HG02623 (cell line): ENCODE measurements around the gene ABI1.

Experiments used
- ATAC-seq: cut with Tn5 transposase; IDR thresholded peaks from one replicate; pipeline ENCODE4 v1.9.1; 2021; ENCODE audit warnings: moderate library complexity; ENCODE audit not compliant: unreplicated experiment

Gene ABI1

GRCh38 chr10:26721561-26721960 is 139.2 kb downstream of the ABI1 start:
- ATAC-seq, result no peak

DNA sequence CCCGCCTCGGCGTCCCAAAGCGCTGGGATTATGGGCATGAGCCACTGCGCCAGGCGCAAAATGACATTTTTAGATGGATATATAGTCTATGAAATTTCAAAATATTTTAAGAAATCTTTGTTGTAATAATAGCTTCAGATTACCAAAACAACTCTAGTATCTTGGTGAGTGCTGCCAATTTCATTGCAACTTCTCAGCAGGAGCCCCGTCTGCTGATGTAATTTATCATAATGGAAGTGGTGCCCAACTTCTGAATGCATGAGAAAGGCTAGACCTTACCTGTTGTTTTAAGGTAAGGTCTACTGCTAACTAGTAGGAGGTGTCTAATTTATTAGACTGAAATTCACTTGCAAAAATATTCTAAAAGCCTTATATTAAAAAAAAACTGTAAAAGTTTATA is 143.3 kb downstream of the ABI1 start:
- no peak for ATAC-seq

DNA sequence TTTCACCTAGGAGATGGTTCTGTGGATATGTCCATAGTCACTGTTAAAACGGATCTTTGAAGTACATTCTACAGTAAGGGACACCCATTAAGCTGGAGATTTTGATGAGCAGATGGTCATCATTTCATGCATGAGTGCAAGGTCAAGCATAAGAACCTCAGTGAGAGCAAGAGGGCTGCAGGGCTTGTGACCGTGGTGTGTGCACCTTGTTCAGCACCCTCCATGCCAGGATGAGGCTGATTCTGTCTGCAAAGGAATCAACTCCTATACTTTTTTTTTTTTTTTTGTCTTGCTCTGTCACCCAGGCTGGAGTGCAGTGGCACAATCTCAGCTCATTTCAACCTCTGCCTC is 145.6 kb downstream of the ABI1 start:
- ATAC-seq, result no peak

DNA sequence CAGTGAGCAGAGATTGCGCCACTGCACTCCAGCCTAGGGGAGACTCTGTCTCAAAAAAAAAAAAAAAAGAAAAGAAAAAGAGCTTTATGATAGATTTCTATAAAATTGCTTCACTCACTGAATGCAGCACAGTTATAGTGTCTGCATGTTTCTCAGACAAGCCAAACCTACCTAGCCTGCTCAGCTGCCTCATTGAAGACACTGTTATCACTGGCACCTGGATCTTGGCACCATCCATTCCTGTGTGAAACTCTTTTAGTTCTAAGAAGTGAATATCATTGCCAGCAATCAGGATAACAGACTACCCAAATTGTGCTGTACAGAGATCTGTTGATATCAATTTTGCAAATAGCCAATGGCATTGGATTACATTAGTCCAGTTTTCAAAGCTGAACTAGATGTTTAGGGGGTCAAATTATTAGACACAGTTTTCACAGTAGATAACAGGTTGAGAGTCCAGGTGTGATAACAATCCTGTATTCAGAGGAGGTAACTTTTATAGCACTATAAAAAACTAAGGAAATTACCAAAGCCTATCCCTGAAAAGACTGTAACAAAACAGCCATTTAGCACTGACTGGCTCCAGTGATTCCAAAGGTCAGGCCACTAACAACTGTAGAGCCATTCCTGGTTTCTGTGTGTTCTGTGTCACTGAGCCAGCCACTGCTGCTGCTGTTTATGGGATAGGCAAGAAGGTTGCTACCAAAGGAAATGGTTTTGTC is 146.2 kb downstream of the ABI1 start:
- no peak for ATAC-seq

- no peak for ATAC-seq
Observed at GRCh38 chr10:26711324-26711723, 149.4 kb downstream of the ABI1 start.

- ATAC-seq, result no peak
Observed at GRCh38 chr10:26706936-26707335, 153.8 kb downstream of the ABI1 start.

DNA sequence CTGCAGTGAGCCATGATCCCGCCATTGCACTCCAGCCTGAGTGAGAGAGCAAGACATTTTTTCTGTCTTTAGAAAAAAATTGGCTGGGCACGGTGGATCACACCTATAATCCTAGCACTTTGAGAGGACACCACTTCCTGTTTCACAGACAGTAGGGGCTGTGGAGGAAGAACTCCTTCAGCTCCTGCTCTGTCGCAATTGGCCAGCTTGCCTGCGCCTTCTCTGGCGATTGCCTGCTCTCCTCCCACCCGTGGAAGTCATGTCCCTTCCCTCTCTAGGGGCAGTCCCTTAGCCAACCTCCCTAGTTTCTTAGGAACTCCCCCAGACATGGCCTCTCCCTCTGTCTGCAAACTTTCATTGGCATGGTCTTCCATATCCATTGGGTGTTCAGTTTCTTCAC is 154.6 kb downstream of the ABI1 start:
- no peak for ATAC-seq

GRCh38 chr10:26703974-26704373 is 156.8 kb downstream of the ABI1 start:
- ATAC-seq, result no peak

DNA sequence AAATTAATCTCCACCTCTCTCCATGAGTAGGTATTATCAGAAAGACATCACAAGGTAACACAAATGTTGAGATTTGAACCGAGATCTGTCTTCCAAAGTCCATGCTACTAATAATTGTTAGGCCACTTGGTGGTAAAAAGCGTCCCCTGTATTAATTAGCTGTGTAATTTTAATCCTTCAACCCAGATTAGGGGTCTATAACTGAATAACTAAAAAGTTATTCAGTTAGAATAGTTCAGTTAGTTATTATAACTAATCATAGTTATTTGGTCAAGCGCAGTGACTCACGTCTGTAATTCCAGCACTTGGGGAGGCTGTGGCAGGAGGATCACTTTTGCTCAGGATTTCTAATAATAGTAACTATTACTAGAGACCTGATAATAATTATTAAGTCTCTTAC is 157.7 kb downstream of the ABI1 start:
- no peak for ATAC-seq

DNA sequence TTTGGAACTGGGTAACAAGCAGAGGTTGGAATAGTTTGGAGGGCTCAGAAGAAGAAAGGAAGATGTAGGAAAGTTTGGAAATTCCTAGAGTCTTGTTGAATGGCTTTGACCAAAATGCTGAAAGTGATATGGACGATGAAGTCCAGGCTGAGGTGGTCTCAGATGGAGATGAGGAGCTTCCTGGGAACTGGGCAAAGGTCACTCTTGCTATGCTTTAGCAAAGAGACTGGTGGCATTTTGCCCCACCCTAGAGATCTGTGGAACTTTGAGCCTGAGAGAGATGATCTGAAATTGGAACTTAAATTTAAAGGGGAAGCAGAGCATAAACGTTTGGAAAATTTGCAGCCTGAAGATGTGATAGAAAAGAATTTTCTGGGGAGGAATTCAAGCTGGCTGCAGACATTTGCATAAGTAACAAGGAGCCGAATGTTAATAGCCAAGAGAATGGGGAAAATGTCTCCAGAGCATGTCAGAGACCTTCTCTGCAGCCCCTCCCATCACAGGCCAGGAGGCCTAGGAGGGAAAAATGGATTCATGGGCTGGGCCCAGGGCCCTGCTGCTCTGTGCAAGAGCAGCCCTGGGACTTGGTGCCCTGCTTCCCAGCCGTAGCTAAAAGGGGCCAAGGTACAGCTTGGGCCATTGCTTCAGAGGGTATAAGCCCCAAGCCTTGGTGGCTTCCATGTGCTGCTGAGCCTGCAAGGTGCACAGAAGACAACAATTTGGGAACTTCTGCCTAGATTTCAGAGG is 159.7 kb downstream of the ABI1 start:
- ATAC-seq, result no peak

DNA sequence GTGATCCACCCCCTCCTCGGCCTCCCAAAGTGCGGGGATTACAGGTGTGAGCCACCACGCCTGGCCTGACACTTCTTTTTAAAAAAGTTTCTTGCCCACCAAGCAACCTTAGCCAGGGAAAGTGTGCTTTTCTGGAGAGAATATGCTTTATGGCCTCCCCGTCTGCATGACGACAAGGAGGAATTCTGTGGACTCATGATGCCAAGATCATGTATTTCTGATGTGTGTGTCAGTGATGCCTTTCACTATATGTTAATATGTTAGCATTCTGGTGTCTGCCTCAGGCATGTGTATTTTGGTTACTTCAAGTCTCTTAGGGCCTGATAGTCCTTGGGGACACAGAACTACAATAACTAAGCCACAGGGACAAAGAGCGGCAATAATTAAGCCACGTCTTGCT is 161.1 kb downstream of the ABI1 start:
- ATAC-seq, result no peak

DNA sequence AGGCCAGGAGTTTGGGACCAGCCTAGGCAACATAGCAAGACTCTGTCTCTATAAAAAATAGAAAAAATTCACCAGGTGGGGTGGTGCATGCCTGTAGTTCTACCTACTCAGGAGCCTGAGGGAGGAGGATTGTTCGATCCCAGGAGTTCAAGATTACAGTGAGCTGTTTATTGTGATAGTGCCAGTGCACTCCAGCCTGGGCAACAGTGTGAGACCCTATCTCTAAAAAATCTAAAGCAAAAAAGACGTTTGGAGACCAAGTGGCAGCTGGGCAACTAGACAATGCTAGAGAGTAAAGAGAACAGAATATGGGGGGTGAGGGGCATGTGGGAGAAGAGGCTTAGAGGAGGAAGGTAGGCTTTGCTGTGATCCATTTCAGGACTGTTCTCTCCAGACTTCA is 161.8 kb downstream of the ABI1 start:
- no peak for ATAC-seq

DNA sequence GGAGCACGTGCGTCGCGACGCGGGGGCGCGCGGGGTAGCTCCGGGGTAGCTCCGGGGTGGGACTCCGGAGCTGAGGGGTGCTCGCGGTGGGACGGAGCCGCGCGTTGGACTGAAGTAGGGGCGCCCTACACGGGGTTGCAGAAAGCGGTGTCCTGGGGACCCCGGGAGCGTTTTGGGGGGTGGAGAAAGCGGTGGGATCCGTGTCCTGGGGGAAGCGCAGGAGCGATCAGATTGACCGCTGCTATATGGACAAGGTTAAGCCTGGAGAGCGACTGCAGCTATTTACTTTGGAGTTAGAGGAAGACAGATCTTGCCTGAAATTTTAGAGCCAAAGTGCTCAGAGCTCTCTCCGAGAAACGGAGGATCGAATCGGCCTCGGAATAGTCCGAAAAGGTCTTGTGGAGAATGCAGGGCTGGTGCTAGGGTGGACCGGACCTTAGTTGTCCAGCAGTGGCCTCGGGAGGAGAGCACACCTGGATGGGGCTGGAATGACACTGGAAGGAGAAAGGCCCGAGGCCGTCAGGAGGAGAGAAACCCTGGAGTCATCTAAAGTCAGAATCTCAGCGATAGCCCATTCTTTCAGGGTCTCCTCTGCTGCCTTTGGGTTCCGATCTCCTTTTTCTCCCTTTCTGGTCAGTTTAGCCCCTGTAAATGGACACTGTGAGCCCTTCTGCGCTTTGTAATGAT is 162.7 kb downstream of the ABI1 start:
- ATAC-seq, result no peak

DNA sequence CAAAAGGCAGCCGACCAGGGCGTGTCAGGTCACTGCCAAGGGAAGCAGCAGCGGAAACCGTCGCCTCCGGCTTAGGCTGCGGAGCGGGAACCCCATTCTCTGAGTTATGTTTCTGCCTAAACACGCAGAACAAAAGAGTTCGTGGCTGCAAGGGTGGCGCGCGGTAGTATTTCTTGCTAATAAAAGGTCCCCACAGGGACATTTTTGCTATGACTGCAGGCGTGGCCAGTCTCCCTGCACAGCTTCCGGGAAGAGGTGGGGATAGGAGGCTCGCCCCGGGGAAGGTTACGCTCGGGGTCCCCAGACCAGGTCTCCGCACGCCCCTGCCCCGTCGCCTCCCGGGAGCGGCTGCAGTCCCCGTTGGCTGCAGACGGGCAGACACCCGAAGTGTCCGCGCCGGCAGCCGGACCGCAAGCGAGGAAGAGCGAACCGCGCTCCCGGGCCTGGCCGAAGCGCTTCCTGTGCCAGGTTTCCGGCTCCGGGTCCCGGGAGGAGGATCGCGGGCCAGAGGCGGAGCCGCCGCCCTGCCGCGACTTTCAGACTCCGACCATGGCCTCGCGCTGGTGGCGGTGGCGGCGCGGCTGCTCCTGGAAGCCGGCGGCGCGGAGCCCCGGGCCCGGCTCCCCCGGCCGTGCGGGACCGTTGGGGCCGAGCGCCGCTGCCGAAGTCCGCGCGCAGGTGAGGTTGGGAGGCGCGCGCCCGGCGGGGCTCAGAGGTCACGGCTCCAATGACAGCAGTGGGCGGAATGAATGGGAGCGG is 163.4 kb downstream of the ABI1 start, which contains the start of gene PDSS1:
Gene PDSS1 (plus strand): TSS at position 539 of the 759 bp plus-strand sequence. CDS start 11 bp downstream, at position 550.
- peak; percentile 88 for ATAC-seq

- no peak for ATAC-seq
Observed at GRCh38 chr10:26696786-26697162, 164.0 kb downstream of the ABI1 start.
